ENCODE data around the gene HNRNPAB. TPM values are rescaled to one million over a fixed set of nuclear protein-coding genes. Genes with fewer than 3 reads are reported as not detected.

Gene HNRNPAB
- total and polyA plus RNA-seq, 2 donors (not counting 3 experiments of a cell fraction or from before 2014, with no cell fraction given) = 207 to 309 TPM

DNA sequence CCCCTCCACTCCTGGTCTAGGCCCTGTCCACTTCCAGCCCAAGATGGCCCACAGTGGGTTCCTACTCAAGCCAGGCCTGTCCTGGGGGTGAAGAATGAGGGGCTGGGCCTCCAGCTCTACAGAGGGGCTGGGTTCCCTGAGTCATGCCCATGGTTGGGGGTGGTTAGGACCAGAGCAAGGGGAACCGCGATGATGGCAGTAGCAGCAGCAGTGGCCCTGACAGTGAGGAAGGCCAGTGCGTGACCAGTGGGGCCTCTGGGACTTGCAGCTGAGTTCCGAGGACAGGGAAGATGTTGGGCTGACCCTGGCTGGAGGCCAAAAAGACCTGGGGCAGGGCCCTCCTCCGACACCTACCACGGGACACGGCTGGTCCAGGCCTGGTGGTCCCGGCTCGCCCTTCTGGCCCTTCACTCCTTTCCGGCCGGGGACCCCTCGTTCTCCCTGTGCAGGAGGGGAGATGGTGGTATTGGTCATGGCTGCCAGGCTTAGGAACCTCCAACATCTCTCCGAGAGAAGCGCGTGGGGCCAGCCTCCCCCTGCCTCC lies 37.4 kb downstream of the HNRNPAB start:
- no peaks in the 10 kb centered on the region for H3K9me3 ChIP-seq (replicated peaks; ENCODE audit: control insufficient read depth, insufficient read depth, low read length)
- peaks cover 14% of the 10 kb centered on the region for H3K4me1 ChIP-seq (ENCODE audit: control insufficient read depth, extremely low read depth, insufficient read depth, low read length)
- no peak overlapping the region for H2AFZ ChIP-seq (ENCODE audit: low read depth, low read length)
- intact Hi-C loops (cut with micrococcal nuclease) (no loop called here), dilution Hi-C loops (cut with MboI; ENCODE audit: extremely low pct_ligation_motif_present, low sequenced_read_pairs) (no loop called here)
- no peaks in the 10 kb centered on the region for H3K9me1 ChIP-seq (replicated peaks; ENCODE audit: control insufficient read depth, extremely low read depth, insufficient read depth, low read length)
- no peaks in the 10 kb centered on the region for H3K79me2 ChIP-seq (ENCODE audit: control insufficient read depth, insufficient read depth, low read length)
- no peak overlapping the region for H3K4me2 ChIP-seq (ENCODE audit: insufficient read depth, low read length)
- no peak for FAIRE-seq
- H4K20me1 ChIP-seq (replicated peaks; ENCODE audit: control insufficient read depth, extremely low read depth, insufficient read depth, low read length) = no peaks in the 10 kb centered on the region
- H3K27ac ChIP-seq (ENCODE audit: insufficient read depth, low read depth, low read length) = no peak overlapping the region
- ChIA-PET CTCF (no interaction called here), POLR2A (no interaction called here)
- DNase-seq (ENCODE audit: low read depth, low spot score) = no peak
- TF ChIP-seq POLR2AphosphoS5 (IDR thresholded peaks at IDR 0.05; ENCODE audit: insufficient read depth, low read depth, low read length) (no peak), JUN (IDR thresholded peaks at IDR 0.05; ENCODE audit: borderline replicate concordance, insufficient read depth, insufficient read length, low read depth) (no peak), FOS (IDR thresholded peaks at IDR 0.05; ENCODE audit: borderline replicate concordance, insufficient read depth, low read length) (no peak), MYC (IDR thresholded peaks at IDR 0.05; ENCODE audit: low read depth, low read length) (no peak), POLR2A (IDR thresholded peaks at IDR 0.05; ENCODE audit: low read depth, low read length) (no peak), EZH2 (IDR thresholded peaks at IDR 0.05; ENCODE audit: borderline replicate concordance, low read depth, low read length, severe bottlenecking) (no peak)
- TF ChIP-seq, protein P1, sequence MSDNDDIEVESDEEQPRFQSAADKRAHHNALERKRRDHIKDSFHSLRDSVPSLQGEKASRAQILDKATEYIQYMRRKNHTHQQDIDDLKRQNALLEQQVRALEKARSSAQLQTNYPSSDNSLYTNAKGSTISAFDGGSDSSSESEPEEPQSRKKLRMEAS (IDR thresholded peaks at IDR 0.05; ENCODE audit: insufficient read depth, insufficient read length) = no peak
- no peak overlapping the region for H3K4me3 ChIP-seq (replicated peaks in 1 of 3; ENCODE audit: insufficient read depth in 1 of 3, low read depth in 1 of 3, low read length in 3 of 3)
- no TSS peak for BruUV-seq (replicated peaks)
- no peaks in the 10 kb centered on the region for H3K36me3 ChIP-seq (ENCODE audit: control insufficient read depth in 2 of 2, extremely low read depth in 1 of 2, insufficient read depth in 2 of 2, low read length in 2 of 2)
- H3K27me3 ChIP-seq (ENCODE audit: control insufficient read depth in 2 of 2, insufficient read depth in 2 of 2, low read length in 2 of 2) = no peaks in the 10 kb centered on the region
- no peak overlapping the region for H3K9ac ChIP-seq (replicated peaks; ENCODE audit: extremely low read depth, insufficient read depth, low read length)

DNA sequence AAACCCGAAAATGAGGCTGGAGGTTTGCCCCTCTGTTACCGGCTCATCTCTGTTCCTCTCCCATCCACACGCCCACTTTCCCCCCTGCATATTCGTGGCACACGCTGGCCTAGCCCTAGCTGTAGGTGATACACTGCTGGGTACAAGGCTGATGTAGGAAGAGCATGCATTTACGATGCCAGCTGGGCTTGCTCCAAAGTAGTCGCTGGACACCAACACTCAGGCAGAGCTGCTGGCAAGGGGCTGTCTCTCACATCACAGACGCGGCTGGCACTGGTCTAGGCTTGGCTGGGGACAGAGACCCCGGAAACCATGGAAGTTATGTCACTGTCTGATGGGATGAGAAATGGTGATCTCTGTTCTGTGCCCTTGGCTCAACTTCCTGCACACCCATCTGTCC lies 38.1 kb downstream of the HNRNPAB start:
- Histone ChIP-seq H3K4me3 (replicated peaks in 1 of 3; ENCODE audit: insufficient read depth in 1 of 3, low read depth in 1 of 3, low read length in 3 of 3) (no peak overlapping the region), H3K27me3 (ENCODE audit: control insufficient read depth in 2 of 2, insufficient read depth in 2 of 2, low read length in 2 of 2) (no peaks in the 10 kb centered on the region), H2AFZ (ENCODE audit: low read depth, low read length) (no peak overlapping the region), H3K36me3 (ENCODE audit: control insufficient read depth in 2 of 2, extremely low read depth in 1 of 2, insufficient read depth in 2 of 2, low read length in 2 of 2) (no peaks in the 10 kb centered on the region), H3K4me2 (ENCODE audit: insufficient read depth, low read length) (no peak overlapping the region), H3K4me1 (ENCODE audit: control insufficient read depth, extremely low read depth, insufficient read depth, low read length) (peaks cover 14% of the 10 kb centered on the region), H3K9me1 (replicated peaks; ENCODE audit: control insufficient read depth, extremely low read depth, insufficient read depth, low read length) (no peaks in the 10 kb centered on the region), H3K9me3 (replicated peaks; ENCODE audit: control insufficient read depth, insufficient read depth, low read length) (no peaks in the 10 kb centered on the region), H4K20me1 (replicated peaks; ENCODE audit: control insufficient read depth, extremely low read depth, insufficient read depth, low read length) (no peaks in the 10 kb centered on the region), H3K27ac (ENCODE audit: insufficient read depth, low read depth, low read length) (no peak overlapping the region), H3K9ac (replicated peaks; ENCODE audit: extremely low read depth, insufficient read depth, low read length) (no peak overlapping the region), H3K79me2 (ENCODE audit: control insufficient read depth, insufficient read depth, low read length) (no peaks in the 10 kb centered on the region)
- TF ChIP-seq JUN (IDR thresholded peaks at IDR 0.05; ENCODE audit: borderline replicate concordance, insufficient read depth, insufficient read length, low read depth) (no peak), MYC (IDR thresholded peaks at IDR 0.05; ENCODE audit: low read depth, low read length) (no peak), GATA2 (IDR thresholded peaks at IDR 0.05; ENCODE audit: insufficient read depth, insufficient read length, low read depth, low read length) (no peak), POLR2AphosphoS5 (IDR thresholded peaks at IDR 0.05; ENCODE audit: insufficient read depth, low read depth, low read length) (no peak), POLR2A (IDR thresholded peaks at IDR 0.05; ENCODE audit: low read depth, low read length) (no peak), FOS (IDR thresholded peaks at IDR 0.05; ENCODE audit: borderline replicate concordance, insufficient read depth, low read length) (no peak), EZH2 (IDR thresholded peaks at IDR 0.05; ENCODE audit: borderline replicate concordance, low read depth, low read length, severe bottlenecking) (no peak)
- TF ChIP-seq, protein P2, sequence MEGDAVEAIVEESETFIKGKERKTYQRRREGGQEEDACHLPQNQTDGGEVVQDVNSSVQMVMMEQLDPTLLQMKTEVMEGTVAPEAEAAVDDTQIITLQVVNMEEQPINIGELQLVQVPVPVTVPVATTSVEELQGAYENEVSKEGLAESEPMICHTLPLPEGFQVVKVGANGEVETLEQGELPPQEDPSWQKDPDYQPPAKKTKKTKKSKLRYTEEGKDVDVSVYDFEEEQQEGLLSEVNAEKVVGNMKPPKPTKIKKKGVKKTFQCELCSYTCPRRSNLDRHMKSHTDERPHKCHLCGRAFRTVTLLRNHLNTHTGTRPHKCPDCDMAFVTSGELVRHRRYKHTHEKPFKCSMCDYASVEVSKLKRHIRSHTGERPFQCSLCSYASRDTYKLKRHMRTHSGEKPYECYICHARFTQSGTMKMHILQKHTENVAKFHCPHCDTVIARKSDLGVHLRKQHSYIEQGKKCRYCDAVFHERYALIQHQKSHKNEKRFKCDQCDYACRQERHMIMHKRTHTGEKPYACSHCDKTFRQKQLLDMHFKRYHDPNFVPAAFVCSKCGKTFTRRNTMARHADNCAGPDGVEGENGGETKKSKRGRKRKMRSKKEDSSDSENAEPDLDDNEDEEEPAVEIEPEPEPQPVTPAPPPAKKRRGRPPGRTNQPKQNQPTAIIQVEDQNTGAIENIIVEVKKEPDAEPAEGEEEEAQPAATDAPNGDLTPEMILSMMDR (IDR thresholded peaks at IDR 0.05; ENCODE audit: extremely low read depth in 1 of 2, insufficient read depth in 1 of 2, low read depth in 1 of 2, low read length in 2 of 2) = no peak
- TF ChIP-seq, protein P1 (IDR thresholded peaks at IDR 0.05; ENCODE audit: insufficient read depth, insufficient read length) = no peak
- ChIA-PET POLR2A (no interaction called here), CTCF (interaction anchor here (0.8 kb wide), 1 partner anchor 9 kb away, joined by 3 read pairs; no protein-coding TSS in a partner anchor)
- dilution Hi-C loops (cut with MboI; ENCODE audit: extremely low pct_ligation_motif_present, low sequenced_read_pairs) (no loop called here), intact Hi-C loops (cut with micrococcal nuclease) (no loop called here)
- DNase-seq (ENCODE audit: low read depth, low spot score) (no peak), FAIRE-seq (no peak)
- BruUV-seq (replicated peaks) = no TSS peak
